GM18951 (cell line): ENCODE data around the gene PLEKHA6.

Source experiments
- POLR2A ChIP-seq: IDR thresholded peaks from 4 replicates; pipeline ENCODE4 v1.6.1; 2011; ENCODE audit warnings: mild to moderate bottlenecking; ENCODE audit not compliant: insufficient read length, insufficient read depth; ENCODE audit errors: extremely low read depth
- in situ Hi-C: fragments of 300-500 bp; cut with MboI; formaldehyde crosslinking; loops from one replicate; pipeline ENCODE4 v1.12.0; 2022; ENCODE audit warnings: low sequenced_read_pairs, mixed read lengths, inconsistent platforms; ENCODE audit not compliant: unreplicated experiment

Gene PLEKHA6

GRCh38 chr1:204301171-204301957 lies 58.4 kb downstream of the PLEKHA6 start:
- TF ChIP-seq POLR2A = no peak

DNA sequence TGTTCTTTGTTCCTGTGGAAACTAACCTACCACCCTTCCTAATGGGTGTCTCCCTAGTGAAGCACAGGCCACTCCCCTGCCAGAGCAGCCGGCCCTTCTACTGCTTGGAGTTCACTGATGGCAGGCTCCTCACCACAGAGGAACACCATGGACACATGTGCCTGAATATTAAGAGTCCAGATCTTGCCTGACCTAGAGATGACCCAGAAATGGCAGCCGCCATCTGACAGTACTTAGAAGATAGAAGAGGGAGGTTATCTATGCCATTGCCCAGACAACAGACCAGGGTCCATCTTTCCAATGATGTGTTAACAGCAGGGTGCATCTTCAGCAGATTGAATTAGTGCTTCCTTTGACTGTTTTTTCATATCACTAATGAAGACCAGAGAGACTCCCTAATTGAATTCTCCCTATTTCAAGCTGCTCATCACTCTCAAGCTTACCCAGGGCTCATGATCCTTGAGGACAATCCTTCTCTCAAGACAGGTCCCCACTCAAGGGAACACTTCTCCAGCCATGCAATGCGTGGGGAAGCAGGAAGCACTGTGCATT lies 59.8 kb downstream of the PLEKHA6 start:
- in situ Hi-C loops = no loop called here
- TF ChIP-seq POLR2A = no peak

More at GRCh38 chr1:204301171-204301957, 58.4 kb downstream of the PLEKHA6 start:
- in situ Hi-C loops = no loop called here

GRCh38 chr1:204296431-204296988 lies 63.2 kb downstream of the PLEKHA6 start:
- TF ChIP-seq POLR2A = no peak
- in situ Hi-C loops = no loop called here

DNA sequence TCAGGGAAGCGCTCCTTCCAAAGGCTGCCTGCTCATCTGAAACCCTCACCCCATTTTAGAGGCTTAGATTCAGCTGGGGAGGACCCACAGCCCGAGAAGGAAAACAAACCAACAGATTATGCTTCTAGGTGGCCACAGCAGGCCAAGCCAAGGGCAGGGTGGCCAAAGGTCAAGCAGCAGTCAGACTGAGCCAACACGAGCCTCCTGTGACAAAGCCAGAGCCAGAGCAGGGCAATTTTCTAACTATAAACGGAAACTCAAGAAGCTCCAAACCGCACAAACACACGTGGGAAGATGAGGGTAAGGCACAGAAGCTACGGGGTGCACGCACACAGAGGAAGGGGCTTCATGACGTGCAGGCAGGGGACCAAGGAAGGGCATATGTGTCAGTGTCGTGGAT lies 64.1 kb downstream of the PLEKHA6 start:
- TF ChIP-seq POLR2A = no peak
- in situ Hi-C loops = no loop called here

GRCh38 chr1:204294357-204294756 lies 65.4 kb downstream of the PLEKHA6 start:
- no peak for TF ChIP-seq POLR2A
- in situ Hi-C loops = no loop called here

DNA sequence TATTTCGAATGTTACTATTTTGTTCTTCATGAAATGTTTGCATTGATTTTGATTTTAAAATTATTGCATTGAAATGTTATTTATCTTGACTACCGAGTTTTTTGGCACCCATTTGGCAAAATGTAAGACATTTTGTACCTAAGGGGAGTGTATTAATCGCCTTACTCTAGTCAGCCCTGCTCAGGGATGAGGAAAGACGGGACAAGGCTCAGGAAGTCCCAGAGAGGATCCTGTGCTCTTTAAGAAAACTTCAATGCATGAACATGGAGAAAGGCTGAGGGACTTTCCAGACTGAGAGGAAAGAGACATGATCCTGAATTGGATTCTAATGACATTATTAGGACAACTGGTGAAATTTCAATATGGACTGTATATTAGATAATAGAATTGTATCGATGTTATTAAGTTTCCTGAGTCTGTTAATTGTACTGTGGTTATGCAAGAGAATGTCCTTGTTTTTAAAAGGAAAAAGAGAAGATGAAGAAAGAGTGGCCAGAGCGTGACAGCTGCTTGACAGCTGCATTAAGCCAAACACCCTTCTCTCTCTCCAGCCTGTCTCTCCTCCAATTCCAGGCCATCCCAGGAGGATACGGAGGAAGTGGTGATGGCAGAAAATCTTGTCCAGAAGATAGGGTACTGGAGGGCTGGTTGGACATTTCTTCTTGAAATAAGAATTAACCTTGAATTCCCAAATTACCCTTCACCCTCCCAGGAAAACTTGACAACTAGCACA lies 66.0 kb downstream of the PLEKHA6 start:
- in situ Hi-C loops = no loop called here
- TF ChIP-seq POLR2A = no peak

DNA sequence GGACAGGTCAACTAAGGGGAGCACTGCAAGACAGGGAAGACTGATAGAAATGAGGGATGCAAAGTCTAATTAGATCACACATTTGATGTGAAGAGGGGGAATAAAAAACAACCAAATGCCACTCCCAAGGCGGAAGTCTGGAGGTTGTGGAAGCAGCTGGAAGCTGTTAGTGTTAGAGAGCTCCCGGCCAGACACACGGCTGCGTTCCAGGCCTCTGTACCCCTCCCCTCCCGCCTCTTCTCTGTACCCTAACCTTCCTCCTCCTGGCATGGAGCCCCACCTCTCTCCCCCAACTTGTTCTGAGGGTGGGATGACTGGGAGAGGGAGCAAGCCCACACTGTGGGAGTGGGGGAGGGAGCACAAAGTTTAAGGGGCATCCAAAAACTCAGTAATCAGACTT lies 67.0 kb downstream of the PLEKHA6 start:
- TF ChIP-seq POLR2A = no peak
- in situ Hi-C loops = no loop called here

DNA sequence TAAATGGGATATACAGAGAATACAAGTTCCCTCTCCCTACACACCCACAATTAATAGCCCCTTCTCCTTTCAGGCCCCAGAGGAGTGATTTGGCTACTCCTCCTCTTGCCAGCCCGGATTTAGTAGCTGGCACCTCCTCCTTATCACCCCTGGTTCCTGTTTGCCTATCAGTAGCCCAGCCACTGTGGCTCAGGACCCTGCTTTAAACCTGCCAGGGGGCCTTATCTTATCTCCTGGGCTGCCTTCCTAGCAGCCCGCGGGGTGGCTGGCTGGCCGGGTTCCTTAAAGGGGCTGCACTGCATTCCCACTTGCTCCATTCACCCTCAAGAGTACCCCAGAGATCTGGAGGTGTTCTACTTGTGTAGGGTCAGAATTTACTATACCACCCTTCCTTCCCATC lies 70.4 kb downstream of the PLEKHA6 start:
- in situ Hi-C loops = no loop called here
- no peak for TF ChIP-seq POLR2A

- in situ Hi-C loops = no loop called here
- no peak for TF ChIP-seq POLR2A
Measured at GRCh38 chr1:204288021-204288588, 71.6 kb downstream of the PLEKHA6 start.

GRCh38 chr1:204287466-204287891 lies 72.2 kb downstream of the PLEKHA6 start:
- in situ Hi-C loops = no loop called here
- TF ChIP-seq POLR2A = no peak

DNA sequence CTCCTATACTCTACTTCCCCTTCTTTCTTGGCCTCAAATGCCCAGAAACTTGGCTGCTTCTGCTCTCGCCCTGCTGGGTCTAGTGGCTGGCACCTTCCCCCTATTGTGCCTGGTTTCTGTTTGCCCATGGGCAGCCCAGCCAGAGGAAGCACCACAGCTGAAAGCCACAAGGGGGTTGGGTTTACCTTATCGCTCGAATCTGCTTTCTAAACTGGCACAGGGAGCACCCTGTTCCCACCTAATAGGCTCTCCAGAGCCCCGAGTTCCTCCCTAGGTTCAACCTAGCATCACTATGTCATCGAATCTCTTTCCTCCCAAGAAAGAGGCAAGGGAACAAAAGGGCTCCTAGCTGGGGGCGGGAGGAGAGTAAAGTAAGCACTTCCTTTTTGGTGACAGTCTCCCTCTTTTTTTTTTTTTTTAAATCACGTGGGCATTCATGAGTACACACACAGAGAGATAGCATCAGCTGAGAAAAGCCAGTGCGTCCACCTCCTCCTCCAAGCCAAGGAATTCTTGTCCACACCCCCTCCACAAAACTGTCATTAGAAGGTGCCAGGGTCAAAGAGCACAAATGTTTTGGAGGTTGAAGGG lies 72.8 kb downstream of the PLEKHA6 start:
- in situ Hi-C loops = no loop called here
- no peak for TF ChIP-seq POLR2A

- in situ Hi-C loops = no loop called here
- no peak for TF ChIP-seq POLR2A
Measured at GRCh38 chr1:204286315-204286714, 73.4 kb downstream of the PLEKHA6 start.
